GM19372 (cell line): Measurements from ENCODE around the gene PDXK.
"Not testable (repeated sequence)": the region's sequence is repeated elsewhere in the genome, so short reads cannot be mapped to it uniquely, and the experiment has no call there.

ENCODE experiments used
- ATAC-seq: cut with Tn5 transposase; IDR thresholded peaks from one replicate; pipeline ENCODE4 v1.9.1; 2021; ENCODE audit warnings: mild to moderate bottlenecking, low read depth, moderate library complexity; ENCODE audit not compliant: unreplicated experiment

The PDXK gene

GRCh38 chr21:43696214-43696613 is 22.7 kb upstream of the PDXK start:
- ATAC-seq: no peak

GRCh38 chr21:43697758-43698643 is 20.9 kb upstream of the PDXK start:
- no peak for ATAC-seq

GRCh38 chr21:43699492-43699777 is 19.5 kb upstream of the PDXK start:
- ATAC-seq: not testable (repeated sequence)

GRCh38 chr21:43699933-43700599 is 18.9 kb upstream of the PDXK start:
- ATAC-seq: no peak

- ATAC-seq: no peak
Measured at GRCh38 chr21:43701936-43702784, 16.8 kb upstream of the PDXK start.

- no peak for ATAC-seq
Measured at GRCh38 chr21:43702785-43703034, 16.2 kb upstream of the PDXK start.

- ATAC-seq: no peak
Measured at GRCh38 chr21:43703035-43703880, 15.7 kb upstream of the PDXK start.

- ATAC-seq: no peak
Measured at GRCh38 chr21:43707462-43707861, 11.5 kb upstream of the PDXK start.

GRCh38 chr21:43708745-43709381 is 10.1 kb upstream of the PDXK start:
- no peak for ATAC-seq

GRCh38 chr21:43712268-43712942 is 6.5 kb upstream of the PDXK start:
- no peak for ATAC-seq

- not testable (repeated sequence) for ATAC-seq
Measured at GRCh38 chr21:43713123-43713522, 5.8 kb upstream of the PDXK start.

- ATAC-seq: no peak
Measured at GRCh38 chr21:43716376-43717165, 2.4 kb upstream of the PDXK start.

- ATAC-seq: no peak
Measured at GRCh38 chr21:43717166-43717853, 1.6 kb upstream of the PDXK start.

GRCh38 chr21:43717967-43718871 is 710 bp upstream of the PDXK start:
- ATAC-seq: no peak

GRCh38 chr21:43719748-43720538 is 1.0 kb downstream of the PDXK start:
- ATAC-seq: no peak

- ATAC-seq: no peak
Measured at GRCh38 chr21:43720539-43721166, 1.7 kb downstream of the PDXK start.
